Ovary (tissue), 9 donors: Measurements from ENCODE around the gene LEKR1. TPM values are rescaled to one million over a fixed set of nuclear protein-coding genes. Genes with fewer than 3 reads are reported as not detected.

Experiments
- DNase-seq, 5 donors: peaks; one replicate each; pipeline ENCODE4 v3.0.0-alpha.2; 2019 to 2020
- H3K27ac ChIP-seq, 2 donors: fragments of 200-600 bp; one replicate each; pipeline versions ENCODE4 v1.5.1 to v1.8.0; 2019 to 2022
- H3K27me3 ChIP-seq: fragments of 200-600 bp; one replicate; pipeline ENCODE4 v1.8.0; 2022
- H3K36me3 ChIP-seq: fragments of 200-600 bp; sonication (generic); one replicate; pipeline ENCODE4 v1.5.1; 2019
- H3K4me1 ChIP-seq: one replicate; pipeline ENCODE4 v1.8.1; 2013; ENCODE audit warnings: mild to moderate bottlenecking, moderate library complexity; ENCODE audit not compliant: insufficient read depth
- H3K4me3 ChIP-seq: fragments of 200-600 bp; sonication (generic); one replicate; pipeline ENCODE4 v1.5.1; 2017
- H3K9me3 ChIP-seq, 2 donors: fragments of 200-600 bp in 1 of 2; sonication (generic) in 1 of 2; one replicate each; pipeline versions ENCODE4 v1.5.1 to v1.8.1; 2013 to 2019; ENCODE audit warnings: mild to moderate bottlenecking in 1 of 2, moderate library complexity in 1 of 2
- CTCF ChIP-seq, 3 donors: fragments of 450-650 bp in 2 of 3; fragments of 200-600 bp in 1 of 3; IDR thresholded peaks; one replicate each; pipeline versions ENCODE4 v1.5.1 to v1.8.0; 2016 to 2022; ENCODE audit warnings: antibody characterized with exemption in 3 of 3, mild to moderate bottlenecking in 1 of 3
- EP300 ChIP-seq: sonication (generic); formaldehyde crosslinking; IDR thresholded peaks from one replicate; pipeline ENCODE4 v1.6.1; 2017; ENCODE audit warnings: antibody characterized with exemption
- POLR2A ChIP-seq: fragments of 450-650 bp; IDR thresholded peaks from one replicate; pipeline ENCODE4 v1.6.1; 2017; ENCODE audit warnings: antibody characterized with exemption, mild to moderate bottlenecking, moderate library complexity
- WGBS, 3 donors: extraction: QIAGEN DNeasy Blood & Tissue Kit in 1 of 3; methylation state at CpG; one replicate each; pipeline versions ENCODE4 v1.1.5 to v1.1.7; 2013 to 2017; 5-methylcytosine and 5-hydroxymethylcytosine counted together
- intact Hi-C, 4 donors: fragments of 100-400 bp; cut with DNase I; formaldehyde crosslinking; loops; one replicate each; pipeline versions ENCODE4 v1.11.0 to v1.15.1; 2022 to 2023
- polyA plus RNA-seq, 2 donors: library from polyadenylated mRNA; stranded (reverse); fragments of 200-250 nt in 1 of 2; fragments of 350-450 nt in 1 of 2; fragmentation: Illumina TruSeq in 1 of 2; extraction: RNeasy Lipid Tissue Mini Kit (QIAGEN cat#74804) in 1 of 2; gene quantifications; one replicate each; pipeline ENCODE4 v1.2.3, GENCODE V29; 2013 to 2014
- total RNA-seq, 7 donors: library from RNA; depleted of rRNA in 2 of 7; stranded (reverse); fragments of >200 nt in 2 of 7; fragmentation: NEBNext Ultra II Directional in 3 of 7; extraction: Animal tissue kit (Norgen Biotek cat#: 25700) in 3 of 7; gene quantifications; one replicate each; pipeline versions ENCODE4 v1.1.0 to v1.2.4, GENCODE V29; 2016 to 2023
- donor health status: DM: no; HTN: no; CAD: no; lungs with moderate emphysema.
- donor health status: DM: no; HTN: no; CAD: no.
- donor health status: Bipolar disorder and iron deficiency.
- donor health status: DM: yes; HTN: yes; CAD: no.
- donor health status: DM: no; HTN: no; CAD: no.
- donor health status: DM: yes; HTN: yes; CAD: no.

The LEKR1 gene
- total and polyA plus RNA-seq, 9 donors = 0.38 to 7.8 (median 2.4) TPM

GRCh38 chr3:156847752-156848448, 21.7 kb downstream of the LEKR1 start:
- H3K4me1 ChIP-seq = no peaks in the 10 kb centered on the region
- H3K36me3 ChIP-seq = no peaks in the 10 kb centered on the region
- H3K27ac ChIP-seq = no peak overlapping the region
- DNase-seq = no peak
- TF ChIP-seq EP300 (no peak), CTCF (IDR thresholded peaks at IDR 0.05) (no peak), POLR2A (no peak)
- intact Hi-C loops = no loop called here
- no peak overlapping the region for H3K4me3 ChIP-seq
- H3K27me3 ChIP-seq = no peaks in the 10 kb centered on the region
- no peaks in the 10 kb centered on the region for H3K9me3 ChIP-seq

- DNase-seq = no peak
- no peak overlapping the region for H3K27ac ChIP-seq
- TF ChIP-seq CTCF (IDR thresholded peaks at IDR 0.05) (no peak), POLR2A (no peak), EP300 (no peak)
- H3K36me3 ChIP-seq = no peaks in the 10 kb centered on the region
- 88 to 94% (median 94%) methylated on average over 4 of the region's 4 CpGs for WGBS, 3 donors
- intact Hi-C loops = no loop called here
- no peak overlapping the region for H3K4me3 ChIP-seq
- no peaks in the 10 kb centered on the region for H3K27me3 ChIP-seq
- no peaks in the 10 kb centered on the region for H3K9me3 ChIP-seq
- no peaks in the 10 kb centered on the region for H3K4me1 ChIP-seq
Observed at GRCh38 chr3:156859578-156859977, 33.4 kb downstream of the LEKR1 start.

GRCh38 chr3:156860873-156861272, 34.7 kb downstream of the LEKR1 start:
- H3K4me1 ChIP-seq = no peaks in the 10 kb centered on the region
- no peaks in the 10 kb centered on the region for H3K9me3 ChIP-seq
- intact Hi-C loops = no loop called here
- no peaks in the 10 kb centered on the region for H3K27me3 ChIP-seq
- no peak overlapping the region for H3K4me3 ChIP-seq
- DNase-seq = no peak
- no peak for TF ChIP-seq CTCF (IDR thresholded peaks at IDR 0.05)
- TF ChIP-seq EP300 = no peak
- no peak for TF ChIP-seq POLR2A
- H3K27ac ChIP-seq = no peak overlapping the region
- H3K36me3 ChIP-seq = no peaks in the 10 kb centered on the region

GRCh38 chr3:156862338-156862737, 36.2 kb downstream of the LEKR1 start:
- TF ChIP-seq POLR2A (no peak), CTCF (IDR thresholded peaks at IDR 0.05) (no peak)
- intact Hi-C loops = no loop called here

More at GRCh38 chr3:156862338-156862737, 36.2 kb downstream of the LEKR1 start:
- Histone ChIP-seq H3K9me3 (no peaks in the 10 kb centered on the region), H3K27ac (no peak overlapping the region), H3K4me1 (no peaks in the 10 kb centered on the region), H3K4me3 (no peak overlapping the region), H3K36me3 (no peaks in the 10 kb centered on the region), H3K27me3 (no peaks in the 10 kb centered on the region)
- 87 to 91% (median 88%) methylated on average over 2 of the region's 2 CpGs for WGBS, 3 donors
- DNase-seq = no peak
